ENCODE measurements around the gene CCS.

DNA sequence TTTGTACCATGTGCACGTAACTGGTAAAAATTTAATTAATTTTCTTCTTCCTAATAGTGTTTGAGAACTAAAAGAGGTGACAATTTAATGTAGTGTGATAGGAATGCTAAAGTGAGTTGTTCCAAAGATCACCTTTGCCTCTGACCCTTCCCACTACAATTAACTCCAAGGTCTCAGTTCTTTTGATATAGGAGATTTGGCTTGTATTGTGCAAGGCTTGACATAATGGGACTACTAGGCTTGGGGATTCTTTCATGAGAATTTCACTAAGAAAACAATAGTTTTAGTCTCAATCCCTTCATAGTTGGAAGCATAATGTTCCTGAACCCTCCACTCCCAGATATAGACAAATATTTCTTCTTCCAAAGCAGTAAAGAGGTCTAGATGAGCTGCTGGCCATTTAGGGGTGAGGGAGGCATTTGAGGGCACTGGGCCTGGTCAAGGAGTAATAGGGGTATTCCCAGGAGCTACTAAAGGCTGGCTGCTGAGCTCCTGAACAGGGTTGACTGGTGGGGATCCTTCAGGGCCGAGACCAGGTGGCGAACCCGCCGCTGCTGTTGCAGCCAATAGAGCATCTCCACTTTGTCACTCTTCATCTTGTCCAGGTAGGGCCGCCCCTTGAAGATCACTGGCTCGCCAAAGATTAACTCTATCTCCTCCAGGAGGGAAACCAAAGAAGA, 2.8 kb upstream of the CCS start:
- TF ChIP-seq, protein P1, sequence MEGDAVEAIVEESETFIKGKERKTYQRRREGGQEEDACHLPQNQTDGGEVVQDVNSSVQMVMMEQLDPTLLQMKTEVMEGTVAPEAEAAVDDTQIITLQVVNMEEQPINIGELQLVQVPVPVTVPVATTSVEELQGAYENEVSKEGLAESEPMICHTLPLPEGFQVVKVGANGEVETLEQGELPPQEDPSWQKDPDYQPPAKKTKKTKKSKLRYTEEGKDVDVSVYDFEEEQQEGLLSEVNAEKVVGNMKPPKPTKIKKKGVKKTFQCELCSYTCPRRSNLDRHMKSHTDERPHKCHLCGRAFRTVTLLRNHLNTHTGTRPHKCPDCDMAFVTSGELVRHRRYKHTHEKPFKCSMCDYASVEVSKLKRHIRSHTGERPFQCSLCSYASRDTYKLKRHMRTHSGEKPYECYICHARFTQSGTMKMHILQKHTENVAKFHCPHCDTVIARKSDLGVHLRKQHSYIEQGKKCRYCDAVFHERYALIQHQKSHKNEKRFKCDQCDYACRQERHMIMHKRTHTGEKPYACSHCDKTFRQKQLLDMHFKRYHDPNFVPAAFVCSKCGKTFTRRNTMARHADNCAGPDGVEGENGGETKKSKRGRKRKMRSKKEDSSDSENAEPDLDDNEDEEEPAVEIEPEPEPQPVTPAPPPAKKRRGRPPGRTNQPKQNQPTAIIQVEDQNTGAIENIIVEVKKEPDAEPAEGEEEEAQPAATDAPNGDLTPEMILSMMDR (IDR thresholded peaks at IDR 0.05), result no peak
- no peak for TF ChIP-seq POLR2A (IDR thresholded peaks at IDR 0.05; ENCODE audit: low read depth)
- no peak for TF ChIP-seq POLR2AphosphoS5 (IDR thresholded peaks at IDR 0.05)
- TF ChIP-seq EP300 (IDR thresholded peaks at IDR 0.05), result no peak

All from esophagus muscularis mucosa (tissue), 4 donors.